Liver (tissue), 9 donors: ENCODE data around the gene SLCO4C1. TPM values are rescaled to one million over a fixed set of nuclear protein-coding genes. Genes with fewer than 3 reads are reported as not detected.
A peak's percentile ranks its signal among the peaks of the same experiment; 100 is the strongest.

Experiments used
- DNase-seq: peaks from one replicate; pipeline ENCODE4 v3.0.0-alpha.2; 2017; ENCODE audit warnings: low spot score
- H3K27ac ChIP-seq, 2 donors: one replicate each; pipeline ENCODE4 v1.7.0; 2013; ENCODE audit warnings: inconsistent platforms in 2 of 2, low read length in 2 of 2, control low read depth in 1 of 2, low read depth in 1 of 2, mild to moderate bottlenecking in 1 of 2
- H3K27me3 ChIP-seq, 4 donors: one replicate each; pipeline versions ENCODE4 v1.6.1 to v1.7.0; 2013; ENCODE audit warnings: low read length in 3 of 4, inconsistent platforms in 1 of 4, mild to moderate bottlenecking in 1 of 4, moderate library complexity in 1 of 4; ENCODE audit not compliant: control insufficient read depth in 4 of 4, insufficient read depth in 4 of 4
- H3K36me3 ChIP-seq, 4 donors: one replicate each; pipeline versions ENCODE4 v1.6.1 to v1.7.0; 2013; ENCODE audit warnings: low read length in 3 of 4, mild to moderate bottlenecking in 3 of 4, low read depth in 1 of 4, moderate library complexity in 1 of 4; ENCODE audit not compliant: control insufficient read depth in 4 of 4, insufficient read depth in 3 of 4
- H3K4me1 ChIP-seq, 4 donors: one replicate each; pipeline versions ENCODE4 v1.6.1 to v1.7.0; 2013; ENCODE audit warnings: low read length in 3 of 4, mild to moderate bottlenecking in 3 of 4, moderate library complexity in 1 of 4; ENCODE audit not compliant: control insufficient read depth in 4 of 4, insufficient read depth in 4 of 4
- H3K4me3 ChIP-seq, 3 donors: one replicate each; pipeline versions ENCODE4 v1.6.1 to v1.7.0; 2013; ENCODE audit warnings: low read length in 3 of 3, control low read depth in 1 of 3, low read depth in 1 of 3, mild to moderate bottlenecking in 1 of 3
- H3K9ac ChIP-seq, 2 donors: one replicate each; pipeline ENCODE4 v1.7.0; 2013; ENCODE audit warnings: low read length in 2 of 2, mild to moderate bottlenecking in 2 of 2, moderate library complexity in 2 of 2, control low read depth in 1 of 2, low read depth in 1 of 2
- H3K9me3 ChIP-seq, 4 donors: one replicate each; pipeline versions ENCODE4 v1.6.1 to v1.7.0; 2013; ENCODE audit warnings: low read length in 3 of 4; ENCODE audit not compliant: control insufficient read depth in 4 of 4
- FOXA1 ChIP-seq: IDR thresholded peaks from 2 replicates; pipeline ENCODE4 v1.6.1; 2016; ENCODE audit warnings: antibody characterized with exemption
- FOXA2 ChIP-seq: IDR thresholded peaks from 2 replicates; pipeline ENCODE4 v1.6.1; 2016; ENCODE audit warnings: antibody characterized with exemption
- HNF4A ChIP-seq, 2 donors: conservative IDR thresholded peaks; 2 replicates each; pipeline ENCODE4 v1.6.1; 2016; ENCODE audit warnings: antibody characterized with exemption in 2 of 2, mild to moderate bottlenecking in 2 of 2
- HNF4G ChIP-seq: IDR thresholded peaks from 2 replicates; pipeline ENCODE4 v1.6.1; 2016; ENCODE audit warnings: antibody characterized with exemption
- RAD21 ChIP-seq, 2 donors: IDR thresholded peaks; 2 replicates each; pipeline ENCODE4 v1.6.1; 2016; ENCODE audit warnings: antibody characterized with exemption in 2 of 2, mild to moderate bottlenecking in 2 of 2
- RXRA ChIP-seq, 2 donors: IDR thresholded peaks; 2 replicates each; pipeline ENCODE4 v1.6.1; 2017 to 2018; ENCODE audit warnings: antibody characterized with exemption in 2 of 2, mild to moderate bottlenecking in 1 of 2
- SP1 ChIP-seq: IDR thresholded peaks from 2 replicates; pipeline ENCODE4 v1.6.1; 2018; ENCODE audit warnings: antibody characterized with exemption, mild to moderate bottlenecking
- YY1 ChIP-seq: IDR thresholded peaks from 2 replicates; pipeline ENCODE4 v1.6.1; 2016; ENCODE audit warnings: antibody characterized with exemption, mild to moderate bottlenecking
- WGBS: extraction: QIAGEN DNeasy Blood & Tissue Kit; methylation state at CpG from one replicate; pipeline ENCODE4 v1.1.7; 2013; 5-methylcytosine and 5-hydroxymethylcytosine counted together
- polyA plus RNA-seq, 2 donors: library from polyadenylated mRNA; stranded (reverse) in 1 of 2; unstranded in 1 of 2; fragments of 200-250 nt in 1 of 2; fragments of >200 nt in 1 of 2; fragmentation: Nextera tagmentation in 1 of 2; extraction: Ambion mirVana in 1 of 2; gene quantifications; one replicate each; pipeline versions ENCODE4 v1.2.1 to v1.2.3, GENCODE V29; 2013 to 2015
- total RNA-seq, 2 donors: library from RNA; depleted of rRNA; stranded (reverse); fragments of >200 nt; gene quantifications; one replicate each; pipeline ENCODE4 v1.2.3, GENCODE V29; 2014
- TF ChIP-seq, protein P1 (sequence below): IDR thresholded peaks from 2 replicates; pipeline ENCODE4 v1.6.1; 2016; ENCODE audit warnings: antibody characterized with exemption
- TF ChIP-seq, protein P2 (sequence below): IDR thresholded peaks from 2 replicates; pipeline ENCODE4 v1.6.1; 2016; ENCODE audit warnings: antibody characterized with exemption, mild to moderate bottlenecking
- TF ChIP-seq, protein P3 (sequence below): fragments of 150-350 bp; IDR thresholded peaks from 2 replicates; pipeline ENCODE4 v1.5.1; 2017; ENCODE audit warnings: improper control_type of control experiment, low read depth, low read length; ENCODE audit not compliant: missing input control
- TF ChIP-seq, protein P4 (sequence below): IDR thresholded peaks from 2 replicates; pipeline ENCODE4 v1.6.1; 2016; ENCODE audit warnings: antibody characterized with exemption
- donor health status: healthy.
- donor health status: healthy.
- donor health status: healthy.
- donor health status: healthy.
- donor health status: healthy.

SLCO4C1 gene
- total and polyA plus RNA-seq, 4 donors: 2.0 to 29.4 (median 3.3) TPM

DNA sequence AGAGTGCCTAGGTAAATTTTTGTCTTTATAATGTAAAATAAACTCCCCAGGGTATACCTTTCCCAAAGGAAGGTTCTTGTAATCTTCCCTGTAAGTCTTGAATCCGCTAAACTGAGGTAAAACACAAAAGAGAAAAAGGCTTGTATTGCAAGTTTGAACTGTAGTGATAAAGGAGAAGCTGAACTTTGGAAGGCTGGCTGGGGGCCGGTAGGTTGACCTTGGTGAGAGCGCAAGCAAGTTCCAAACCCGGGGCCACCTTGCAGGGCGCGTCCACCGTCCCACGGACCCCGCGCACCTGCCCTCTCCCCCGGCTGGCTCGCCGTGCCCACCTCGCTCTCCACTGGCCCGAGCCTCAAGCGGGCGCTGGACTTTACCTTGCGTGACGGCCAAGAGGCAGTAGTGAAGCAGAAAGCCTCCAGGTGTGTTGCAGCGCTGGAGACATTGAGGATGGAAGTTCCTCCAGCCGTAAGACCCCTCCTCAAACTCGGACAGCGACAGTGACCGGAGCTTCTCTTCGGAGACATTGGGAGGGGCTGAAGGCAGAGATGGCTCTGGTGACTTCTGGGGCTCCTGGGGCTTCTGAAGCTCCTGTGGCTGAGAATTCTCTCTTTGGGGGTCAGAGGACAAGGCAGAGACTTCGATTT, 428 bp downstream of the SLCO4C1 start:
- peak overlapping the region; percentile 34 to 80 for H3K27ac ChIP-seq
- H3K9ac ChIP-seq: peak overlapping the region; percentile 44 to 79
- no peaks in the 10 kb centered on the region for H3K27me3 ChIP-seq
- WGBS: 2% methylated on average over 26 of the region's 26 CpGs
- no peak for DNase-seq
- H3K4me3 ChIP-seq: peak overlapping the region; percentile 60 to 95 (median 84)
- TF ChIP-seq HNF4A (conservative IDR thresholded peaks at IDR 0.05) (peak; percentile 29 to 64), HNF4G (no peak)
- H3K4me1 ChIP-seq: peaks cover 6 to 21% (median 17%) of the 10 kb centered on the region in 4 donors
- H3K9me3 ChIP-seq: no peaks in the 10 kb centered on the region
- no peaks in the 10 kb centered on the region for H3K36me3 ChIP-seq

DNA sequence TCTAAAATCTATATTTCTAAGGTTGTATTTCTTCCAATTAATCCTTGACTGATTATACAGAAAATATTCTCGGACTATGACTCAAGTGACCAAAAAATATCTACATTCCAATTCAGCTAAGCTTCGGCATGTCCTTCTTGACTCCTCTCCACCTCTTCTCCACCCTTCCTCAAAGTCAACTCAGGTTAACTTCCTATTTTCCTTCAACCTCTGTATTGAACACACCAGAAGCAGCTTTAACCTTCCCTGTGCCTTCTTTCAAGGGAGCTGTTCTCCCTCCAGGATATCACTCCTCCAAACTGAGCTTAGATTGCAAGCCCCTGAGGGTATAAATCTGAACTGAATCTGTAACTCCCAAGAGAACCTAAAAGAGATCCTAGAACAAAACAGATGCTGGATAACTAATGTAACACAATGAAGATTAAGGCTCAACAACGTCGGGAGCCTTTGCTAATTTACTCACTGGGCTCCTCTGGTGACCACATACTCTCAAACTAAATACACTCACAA, 1.1 kb downstream of the SLCO4C1 start:
- H3K27ac ChIP-seq: no peak overlapping the region
- no peaks in the 10 kb centered on the region for H3K36me3 ChIP-seq
- H3K9me3 ChIP-seq: no peaks in the 10 kb centered on the region
- peak overlapping the region in 1 of 2 donors; percentile 22 for H3K9ac ChIP-seq
- 37% methylated on average over 4 of the region's 4 CpGs for WGBS
- H3K4me1 ChIP-seq: peaks cover 6 to 21% (median 17%) of the 10 kb centered on the region in 4 donors
- DNase-seq: no peak
- peak overlapping the region in 2 of 3 donors; percentile 60 to 95 for H3K4me3 ChIP-seq
- TF ChIP-seq SP1 (no peak), YY1 (no peak), HNF4A (conservative IDR thresholded peaks at IDR 0.05) (no peak), FOXA1 (no peak), FOXA2 (no peak), HNF4G (no peak), RXRA (IDR thresholded peaks at IDR 0.05) (no peak), RAD21 (IDR thresholded peaks at IDR 0.05) (no peak)
- TF ChIP-seq, protein P1, sequence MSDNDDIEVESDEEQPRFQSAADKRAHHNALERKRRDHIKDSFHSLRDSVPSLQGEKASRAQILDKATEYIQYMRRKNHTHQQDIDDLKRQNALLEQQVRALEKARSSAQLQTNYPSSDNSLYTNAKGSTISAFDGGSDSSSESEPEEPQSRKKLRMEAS: no peak
- TF ChIP-seq, protein P2, sequence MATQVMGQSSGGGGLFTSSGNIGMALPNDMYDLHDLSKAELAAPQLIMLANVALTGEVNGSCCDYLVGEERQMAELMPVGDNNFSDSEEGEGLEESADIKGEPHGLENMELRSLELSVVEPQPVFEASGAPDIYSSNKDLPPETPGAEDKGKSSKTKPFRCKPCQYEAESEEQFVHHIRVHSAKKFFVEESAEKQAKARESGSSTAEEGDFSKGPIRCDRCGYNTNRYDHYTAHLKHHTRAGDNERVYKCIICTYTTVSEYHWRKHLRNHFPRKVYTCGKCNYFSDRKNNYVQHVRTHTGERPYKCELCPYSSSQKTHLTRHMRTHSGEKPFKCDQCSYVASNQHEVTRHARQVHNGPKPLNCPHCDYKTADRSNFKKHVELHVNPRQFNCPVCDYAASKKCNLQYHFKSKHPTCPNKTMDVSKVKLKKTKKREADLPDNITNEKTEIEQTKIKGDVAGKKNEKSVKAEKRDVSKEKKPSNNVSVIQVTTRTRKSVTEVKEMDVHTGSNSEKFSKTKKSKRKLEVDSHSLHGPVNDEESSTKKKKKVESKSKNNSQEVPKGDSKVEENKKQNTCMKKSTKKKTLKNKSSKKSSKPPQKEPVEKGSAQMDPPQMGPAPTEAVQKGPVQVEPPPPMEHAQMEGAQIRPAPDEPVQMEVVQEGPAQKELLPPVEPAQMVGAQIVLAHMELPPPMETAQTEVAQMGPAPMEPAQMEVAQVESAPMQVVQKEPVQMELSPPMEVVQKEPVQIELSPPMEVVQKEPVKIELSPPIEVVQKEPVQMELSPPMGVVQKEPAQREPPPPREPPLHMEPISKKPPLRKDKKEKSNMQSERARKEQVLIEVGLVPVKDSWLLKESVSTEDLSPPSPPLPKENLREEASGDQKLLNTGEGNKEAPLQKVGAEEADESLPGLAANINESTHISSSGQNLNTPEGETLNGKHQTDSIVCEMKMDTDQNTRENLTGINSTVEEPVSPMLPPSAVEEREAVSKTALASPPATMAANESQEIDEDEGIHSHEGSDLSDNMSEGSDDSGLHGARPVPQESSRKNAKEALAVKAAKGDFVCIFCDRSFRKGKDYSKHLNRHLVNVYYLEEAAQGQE: no peak
- TF ChIP-seq, protein P3, sequence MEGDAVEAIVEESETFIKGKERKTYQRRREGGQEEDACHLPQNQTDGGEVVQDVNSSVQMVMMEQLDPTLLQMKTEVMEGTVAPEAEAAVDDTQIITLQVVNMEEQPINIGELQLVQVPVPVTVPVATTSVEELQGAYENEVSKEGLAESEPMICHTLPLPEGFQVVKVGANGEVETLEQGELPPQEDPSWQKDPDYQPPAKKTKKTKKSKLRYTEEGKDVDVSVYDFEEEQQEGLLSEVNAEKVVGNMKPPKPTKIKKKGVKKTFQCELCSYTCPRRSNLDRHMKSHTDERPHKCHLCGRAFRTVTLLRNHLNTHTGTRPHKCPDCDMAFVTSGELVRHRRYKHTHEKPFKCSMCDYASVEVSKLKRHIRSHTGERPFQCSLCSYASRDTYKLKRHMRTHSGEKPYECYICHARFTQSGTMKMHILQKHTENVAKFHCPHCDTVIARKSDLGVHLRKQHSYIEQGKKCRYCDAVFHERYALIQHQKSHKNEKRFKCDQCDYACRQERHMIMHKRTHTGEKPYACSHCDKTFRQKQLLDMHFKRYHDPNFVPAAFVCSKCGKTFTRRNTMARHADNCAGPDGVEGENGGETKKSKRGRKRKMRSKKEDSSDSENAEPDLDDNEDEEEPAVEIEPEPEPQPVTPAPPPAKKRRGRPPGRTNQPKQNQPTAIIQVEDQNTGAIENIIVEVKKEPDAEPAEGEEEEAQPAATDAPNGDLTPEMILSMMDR: no peak
- TF ChIP-seq, protein P4, sequence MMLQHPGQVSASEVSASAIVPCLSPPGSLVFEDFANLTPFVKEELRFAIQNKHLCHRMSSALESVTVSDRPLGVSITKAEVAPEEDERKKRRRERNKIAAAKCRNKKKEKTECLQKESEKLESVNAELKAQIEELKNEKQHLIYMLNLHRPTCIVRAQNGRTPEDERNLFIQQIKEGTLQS: no peak
- no peaks in the 10 kb centered on the region for H3K27me3 ChIP-seq
